ENCODE results near the gene RRP12.

Gene RRP12

DNA sequence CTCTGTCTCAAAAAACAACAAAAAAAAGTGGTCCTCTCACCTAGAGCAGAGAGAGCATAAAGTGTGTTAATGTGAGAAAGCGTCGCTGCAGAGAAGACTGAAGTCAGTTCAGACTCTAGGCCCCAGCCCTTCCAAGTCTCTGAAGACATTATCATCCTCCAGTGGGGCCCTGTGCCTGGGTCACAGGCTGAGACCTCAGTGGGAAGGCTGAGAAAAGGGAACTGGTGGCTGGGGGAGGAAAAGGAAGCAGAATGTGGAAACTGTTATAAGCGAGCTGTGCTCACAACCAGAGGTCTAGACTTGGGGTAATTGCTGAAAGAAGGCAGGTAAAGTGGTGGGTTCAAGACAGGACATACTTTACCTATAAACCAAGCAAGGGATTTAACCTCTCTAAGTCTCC lies 4.9 kb upstream of the RRP12 start:
- no peak for DNase-seq

DNA sequence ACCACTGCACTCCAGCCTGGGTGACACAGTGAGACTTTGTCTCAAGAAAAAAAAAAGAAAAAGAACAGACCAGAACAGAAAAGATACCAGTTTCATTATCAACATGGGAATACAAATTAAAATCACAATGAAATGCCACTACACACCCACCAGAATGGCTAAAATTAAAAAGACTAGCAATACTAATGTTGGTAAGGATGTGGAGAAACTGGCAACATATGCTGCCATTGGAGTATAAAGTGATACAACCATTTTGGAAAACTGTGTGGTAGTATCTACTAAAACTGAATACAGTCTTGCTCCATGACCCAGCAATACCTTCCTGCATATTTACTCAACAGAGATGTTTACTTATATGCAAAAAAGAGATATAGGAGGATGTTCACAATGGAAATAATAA lies 2.9 kb upstream of the RRP12 start:
- DNase-seq = no peak

GRCh38 chr10:97401455-97401919 lies 347 bp upstream of the RRP12 start:
- no peak for DNase-seq

DNA sequence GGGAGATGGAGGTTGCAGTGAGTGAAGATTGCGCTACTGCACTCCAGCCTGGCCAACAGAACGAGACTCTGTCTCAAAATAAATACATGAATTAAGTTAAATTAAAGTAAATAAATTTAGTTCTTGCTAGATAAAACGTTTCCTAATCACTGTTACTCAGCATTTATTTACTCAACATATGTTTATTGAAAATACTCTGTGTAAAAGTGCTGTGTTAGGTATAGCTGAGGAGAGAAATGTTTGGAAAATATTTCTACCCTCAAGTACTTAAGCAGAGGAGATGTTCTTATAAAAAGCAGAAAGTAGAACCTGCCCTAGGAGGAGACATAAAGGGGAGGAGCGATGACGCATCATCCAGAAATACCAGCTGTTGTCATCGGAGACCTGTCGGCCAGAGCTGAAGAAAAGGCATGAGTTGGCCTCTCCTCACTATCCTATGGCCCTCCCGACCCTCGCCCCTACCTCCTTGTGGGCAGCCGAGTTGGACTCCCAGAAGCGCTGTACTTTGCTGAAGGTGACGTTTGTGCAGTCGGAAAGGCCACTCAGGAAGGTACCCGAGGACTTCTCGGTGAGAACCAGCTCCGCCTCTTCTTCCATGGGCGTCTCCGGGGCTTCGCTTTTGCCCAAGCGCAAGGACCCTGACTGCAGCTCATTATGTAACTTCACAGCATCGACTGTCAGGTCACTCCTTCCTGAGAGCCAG lies 1.1 kb downstream of the RRP12 start:
- peak; percentile 45 for DNase-seq

DNA sequence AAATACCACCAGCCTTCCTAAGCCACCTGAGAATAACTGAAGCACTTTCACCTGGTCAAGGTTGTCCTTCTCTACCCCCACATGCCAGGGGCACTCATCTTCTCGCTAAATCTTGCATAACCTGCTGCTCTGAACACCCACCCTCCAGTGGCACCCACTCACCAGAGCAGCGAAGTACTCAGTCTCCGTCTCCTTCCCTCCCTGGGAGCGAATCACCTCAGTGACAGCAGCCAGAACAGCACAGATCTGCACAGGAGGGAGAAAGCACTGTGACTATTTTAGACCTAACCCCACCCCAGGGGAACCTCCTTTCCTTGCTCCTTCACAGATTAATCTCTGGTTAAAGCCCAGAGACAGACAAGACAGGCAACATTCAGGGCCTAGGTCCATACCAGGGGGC lies 5.1 kb downstream of the RRP12 start:
- DNase-seq = no peak

- DNase-seq = no peak
These were observed 8.0 kb downstream of the RRP12 start for GRCh38 chr10:97393034-97393573.

- DNase-seq = no peak
These were observed 11.0 kb downstream of the RRP12 start for GRCh38 chr10:97390091-97390490.

DNA sequence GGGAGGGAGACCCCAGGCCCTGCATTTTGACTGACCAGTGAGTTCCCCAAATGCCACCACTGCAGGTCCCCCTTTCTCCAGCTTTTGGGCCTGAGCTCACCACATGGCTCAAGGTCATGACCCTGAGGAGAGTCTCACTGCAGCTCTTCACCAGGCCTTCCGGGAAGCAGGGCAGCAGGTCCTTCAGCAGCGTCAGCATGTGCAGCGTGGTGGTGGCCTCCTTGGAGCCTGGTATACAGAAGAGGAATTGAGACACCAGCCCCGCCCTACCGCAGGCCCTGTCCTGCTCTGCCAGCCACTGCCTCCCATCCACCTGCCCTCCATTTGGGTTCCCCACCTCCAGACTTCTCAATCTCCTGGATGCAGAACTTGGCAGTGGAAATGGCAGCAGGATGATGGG lies 13.0 kb downstream of the RRP12 start:
- DNase-seq = no peak

- no peak for DNase-seq
These were observed 15.6 kb downstream of the RRP12 start for GRCh38 chr10:97385565-97385964.

DNA sequence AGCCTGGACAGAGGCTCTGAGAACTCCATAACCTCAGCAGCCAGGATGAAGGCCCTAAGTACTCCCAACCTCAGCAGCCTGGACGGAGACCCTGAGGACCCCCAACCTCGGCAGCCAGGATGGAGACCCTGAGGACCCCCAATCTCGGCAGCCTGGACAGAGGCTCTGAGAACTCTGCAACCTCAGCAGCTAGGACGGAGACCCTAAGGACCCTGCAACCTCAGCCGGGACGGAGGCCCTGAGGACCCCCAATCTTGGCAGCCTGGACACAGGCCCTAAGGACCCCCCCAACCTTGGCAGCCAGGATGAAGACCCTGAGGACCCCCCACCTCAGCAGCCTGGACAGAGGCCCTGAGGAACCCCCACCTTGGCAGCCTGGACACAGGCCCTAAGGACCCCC lies 16.5 kb downstream of the RRP12 start:
- DNase-seq = no peak

DNA sequence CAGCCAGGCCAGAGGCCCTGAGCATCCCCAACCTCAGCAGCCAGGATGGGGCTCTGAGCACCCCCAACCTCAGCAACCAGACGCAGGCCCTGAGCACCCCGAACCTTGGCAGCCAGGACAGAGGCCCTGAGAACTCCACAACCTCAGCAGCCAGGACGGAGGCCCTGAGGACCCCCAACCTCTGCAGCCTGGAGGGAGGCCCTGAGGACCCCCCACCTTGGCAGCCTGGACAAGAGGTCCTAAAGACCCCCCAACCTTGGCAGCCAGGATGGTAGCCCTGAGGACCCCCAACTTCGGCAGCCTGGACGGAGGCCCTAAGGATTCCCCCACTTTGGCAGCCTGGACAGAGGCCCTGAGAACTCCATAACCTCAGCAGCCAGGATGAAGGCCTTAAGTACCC lies 17.0 kb downstream of the RRP12 start:
- DNase-seq = no peak

DNA sequence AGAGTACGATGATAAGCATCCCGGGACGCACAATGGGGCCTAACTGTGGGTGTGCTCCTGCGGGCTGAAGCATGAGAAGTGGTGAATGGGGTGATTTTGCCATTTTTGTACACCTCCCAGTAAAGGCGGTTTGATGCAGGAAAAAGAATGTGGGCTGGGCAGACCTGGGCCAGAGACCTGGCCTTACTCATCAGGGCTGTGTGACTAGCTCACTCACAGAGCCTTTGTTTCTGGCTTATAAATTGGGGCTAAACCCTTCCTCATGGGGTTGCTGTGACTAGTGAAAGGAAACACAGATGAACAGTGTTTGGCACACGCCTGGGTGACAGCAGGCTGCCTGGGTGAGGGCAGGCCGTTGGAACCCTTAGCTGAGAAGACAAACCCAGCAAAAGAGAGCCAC lies 18.0 kb downstream of the RRP12 start:
- no peak for DNase-seq

DNA sequence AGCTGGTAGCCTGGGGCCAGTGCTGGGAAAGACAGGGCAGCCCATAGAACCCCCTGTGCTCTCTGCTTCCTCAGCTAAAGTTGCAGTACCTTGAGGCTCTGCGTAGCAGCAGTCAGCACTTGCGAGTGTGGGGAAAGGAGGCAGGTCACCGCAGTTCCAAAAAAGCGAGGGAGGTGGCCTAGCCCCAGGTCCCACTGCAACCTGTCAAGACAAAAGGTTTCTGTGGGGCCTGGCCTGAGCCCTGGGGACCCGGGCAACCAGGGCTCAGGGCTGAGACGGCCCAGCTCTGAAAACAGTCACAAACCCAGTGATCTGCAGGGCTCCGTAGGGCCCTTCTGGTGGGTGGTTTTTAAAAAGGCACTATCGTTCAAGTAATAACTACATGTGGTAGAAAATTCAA lies 19.5 kb downstream of the RRP12 start:
- no peak for DNase-seq

GRCh38 chr10:97380516-97380915 lies 20.6 kb downstream of the RRP12 start:
- DNase-seq = no peak

DNA sequence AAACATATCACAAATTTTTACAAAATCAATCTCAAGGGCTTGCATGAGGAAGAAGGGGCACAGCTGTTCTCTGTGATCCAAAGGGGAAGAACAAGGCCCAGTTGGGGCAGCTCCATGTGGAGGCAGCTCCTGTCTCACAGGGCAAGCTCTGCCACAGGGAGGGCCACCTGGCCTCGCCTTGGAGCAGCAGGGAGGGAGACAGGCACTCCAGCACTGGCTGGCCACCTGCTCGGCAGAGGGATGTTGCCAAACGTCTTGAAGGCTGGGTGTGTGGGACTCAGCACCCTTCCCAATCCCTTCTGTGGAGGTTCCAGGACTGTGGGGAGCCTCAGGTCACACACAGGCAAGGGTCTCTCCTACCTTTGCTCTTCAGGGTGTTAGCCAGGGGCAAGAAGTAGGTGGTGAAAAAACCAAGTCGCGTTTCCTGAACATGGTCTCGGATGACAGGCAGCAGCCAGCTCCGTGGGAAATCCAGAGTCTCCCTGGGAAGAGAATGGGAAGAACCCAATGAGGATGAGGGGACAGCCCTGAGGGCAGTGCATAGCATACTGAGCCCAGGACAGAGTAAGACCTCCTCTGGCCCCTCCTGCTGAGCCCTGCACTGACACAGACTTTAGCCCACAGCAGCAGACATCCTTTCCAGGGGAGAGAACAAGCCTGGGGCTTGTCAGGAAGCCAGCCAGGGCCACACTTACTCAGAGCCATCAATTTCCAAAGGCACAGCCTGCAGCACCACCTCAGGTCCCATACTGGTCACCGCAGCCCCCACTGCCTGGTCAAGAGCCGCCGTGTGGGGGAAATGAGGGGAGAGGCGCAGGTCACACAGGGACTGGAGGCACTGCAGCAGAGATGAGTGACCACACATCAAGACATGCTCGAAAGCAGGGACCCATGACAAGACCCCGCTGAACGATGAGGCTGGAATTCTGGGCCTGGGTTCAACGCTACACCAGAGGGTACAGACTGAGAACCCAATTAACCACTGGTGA lies 21.9 kb downstream of the RRP12 start:
- DNase-seq = no peak

DNA sequence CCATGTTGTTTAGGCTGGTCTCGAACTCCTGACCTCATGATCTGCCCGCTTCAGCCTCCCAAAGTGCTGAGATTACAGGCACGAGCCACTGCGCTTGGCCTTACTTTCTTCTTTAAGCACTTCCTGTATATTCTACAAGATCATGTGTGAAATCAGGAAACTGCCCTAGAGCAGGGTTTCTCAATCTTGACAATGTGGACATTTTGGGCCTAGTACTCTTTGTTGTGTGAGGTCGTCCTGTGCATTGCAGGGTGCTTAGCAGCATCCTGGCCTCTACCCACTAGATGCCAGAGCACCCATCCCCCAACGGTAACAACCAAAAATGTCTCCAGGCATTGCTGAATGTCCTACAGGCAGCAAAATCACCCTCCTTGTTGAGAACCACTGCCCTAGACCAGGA lies 24.7 kb downstream of the RRP12 start:
- no peak for DNase-seq

DNA sequence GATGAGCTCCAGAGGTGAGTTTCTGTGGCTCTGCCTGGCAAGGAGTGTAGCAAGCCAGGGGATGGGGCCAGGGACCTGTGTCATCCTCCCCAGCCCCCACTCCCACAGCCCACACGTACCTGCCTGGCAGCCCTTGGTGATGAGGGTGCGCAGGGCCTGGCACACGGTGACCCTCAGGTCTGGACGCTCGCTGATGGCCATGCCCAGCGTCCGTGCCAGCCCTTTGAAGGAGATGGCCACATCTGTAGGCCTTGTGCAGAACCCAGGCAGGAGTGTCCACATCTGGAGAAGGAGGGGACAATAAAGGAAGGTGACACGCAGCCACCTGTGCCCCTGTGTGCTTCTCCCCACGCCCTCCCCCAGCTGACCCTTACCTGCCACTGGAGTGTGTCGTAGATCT lies 27.7 kb downstream of the RRP12 start:
- DNase-seq = no peak

DNA sequence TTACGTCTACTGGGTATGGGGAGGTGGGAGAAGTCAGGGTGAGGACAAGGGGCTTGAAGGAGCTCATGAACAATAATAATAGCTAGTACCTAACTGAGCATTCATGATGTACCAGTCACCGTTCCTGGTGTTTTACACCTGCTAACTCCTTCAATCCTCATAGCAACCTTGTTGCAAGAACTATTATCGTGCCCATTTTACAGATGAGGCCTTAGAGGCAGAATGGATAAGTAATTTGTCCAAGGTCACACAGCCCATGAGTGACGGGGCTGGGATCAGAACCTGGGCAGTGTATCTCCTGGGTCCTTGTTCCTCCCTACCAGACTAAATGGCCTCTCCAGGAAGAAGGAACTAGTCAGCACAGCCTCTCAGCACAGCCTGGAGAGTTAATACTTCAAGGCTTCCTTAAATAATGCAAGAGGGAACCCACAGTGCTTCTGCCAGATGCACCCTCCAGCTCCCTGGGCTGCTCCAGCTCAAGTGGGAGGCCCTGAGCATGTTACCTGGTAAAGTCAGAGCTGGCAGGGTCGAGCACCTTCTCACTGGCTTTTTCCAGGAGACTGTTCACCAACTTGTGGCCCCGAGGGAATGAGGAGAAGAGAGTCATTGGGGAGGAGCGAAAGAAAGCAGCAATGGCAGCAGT lies 28.8 kb downstream of the RRP12 start:
- no peak for DNase-seq

DNA sequence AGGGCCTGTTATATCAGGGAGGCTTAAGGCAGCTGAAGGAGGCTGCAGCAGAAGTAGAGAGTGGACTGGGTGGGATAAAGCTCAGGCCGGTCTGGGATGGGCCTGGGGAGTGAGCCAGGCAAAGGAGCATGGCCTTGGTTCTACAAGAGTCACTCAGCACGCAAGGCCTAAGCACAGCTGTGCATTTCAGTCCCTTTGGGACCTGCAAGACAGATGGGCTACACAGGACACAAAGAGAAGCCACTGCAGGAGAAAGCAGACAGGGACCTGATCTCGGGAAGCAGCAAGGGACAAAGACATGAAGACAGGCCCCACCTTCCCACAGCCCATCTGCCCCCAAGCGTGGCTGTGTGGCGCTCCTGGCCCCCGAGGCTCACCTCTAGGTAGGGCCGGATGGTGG lies 29.4 kb downstream of the RRP12 start:
- no peak for DNase-seq

DNA sequence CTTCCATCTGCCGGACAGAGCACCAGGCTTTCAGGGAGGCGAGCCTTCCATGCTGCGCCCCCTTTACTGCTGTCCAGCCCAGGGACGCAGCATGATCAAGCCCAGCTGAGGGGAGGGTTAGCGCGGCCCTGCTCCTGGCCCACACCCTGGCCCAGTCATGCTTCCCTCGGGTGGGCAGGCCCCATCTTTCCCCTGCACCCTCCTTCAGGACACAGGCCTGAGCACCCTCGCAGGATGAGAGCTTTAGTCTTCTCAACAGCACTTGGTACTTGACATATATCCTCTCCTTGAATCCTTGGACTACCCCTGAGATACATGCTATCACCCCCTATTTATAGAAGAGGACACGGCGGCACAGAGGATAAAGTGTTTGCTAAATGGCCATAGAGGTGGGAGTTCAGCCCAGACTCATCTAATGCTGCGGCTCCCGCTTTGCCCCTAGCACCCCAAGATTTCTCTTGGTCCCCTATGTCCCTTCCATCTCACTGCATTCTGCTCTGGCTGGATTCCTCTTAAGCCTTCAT lies 34.0 kb downstream of the RRP12 start:
- DNase-seq = no peak

DNA sequence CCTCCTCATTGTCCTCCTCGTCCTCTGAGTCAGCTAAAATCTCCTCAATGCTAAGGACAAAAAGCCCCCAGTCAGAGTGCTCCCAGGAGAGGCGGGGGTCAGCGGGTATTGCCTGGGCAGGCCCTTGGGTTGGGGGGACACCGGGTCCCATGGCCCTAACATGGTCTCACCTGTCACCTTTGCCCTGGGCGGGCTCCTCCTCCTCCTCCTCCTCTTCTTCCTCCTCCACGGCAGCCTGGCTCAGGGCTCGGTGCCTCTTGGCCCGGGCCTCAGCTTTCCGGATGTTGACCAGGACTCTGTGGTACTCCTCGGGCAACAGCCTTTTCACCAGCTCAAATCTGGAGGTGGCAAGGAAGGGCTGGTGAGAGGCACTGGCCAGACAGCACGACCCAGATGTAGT lies 34.6 kb downstream of the RRP12 start:
- no peak for DNase-seq

GRCh38 chr10:97365761-97366351 lies 35.3 kb downstream of the RRP12 start:
- no peak for DNase-seq

DNA sequence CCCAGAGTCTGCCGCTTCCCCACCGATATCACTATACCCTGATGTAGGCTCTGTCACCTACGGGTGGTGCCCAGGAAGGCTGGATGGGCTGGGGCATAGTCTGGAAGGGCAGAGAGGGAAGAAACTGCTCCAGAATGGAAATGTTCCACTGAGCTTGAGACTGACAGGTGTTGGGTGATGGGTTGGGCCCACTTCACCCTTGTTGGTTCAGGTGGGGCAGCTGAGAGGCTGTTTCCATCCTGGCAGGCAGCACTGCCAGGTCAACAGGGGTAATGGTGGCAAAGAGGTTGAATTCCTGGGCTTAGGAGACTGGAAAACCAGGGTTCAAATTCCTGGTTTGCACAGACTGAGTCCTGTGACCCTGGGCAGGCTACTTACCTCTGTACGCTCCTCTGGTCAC lies 38.1 kb downstream of the RRP12 start:
- no peak for DNase-seq
